ENCODE measurements around the gene NOTO.

- TF ChIP-seq, protein P1, sequence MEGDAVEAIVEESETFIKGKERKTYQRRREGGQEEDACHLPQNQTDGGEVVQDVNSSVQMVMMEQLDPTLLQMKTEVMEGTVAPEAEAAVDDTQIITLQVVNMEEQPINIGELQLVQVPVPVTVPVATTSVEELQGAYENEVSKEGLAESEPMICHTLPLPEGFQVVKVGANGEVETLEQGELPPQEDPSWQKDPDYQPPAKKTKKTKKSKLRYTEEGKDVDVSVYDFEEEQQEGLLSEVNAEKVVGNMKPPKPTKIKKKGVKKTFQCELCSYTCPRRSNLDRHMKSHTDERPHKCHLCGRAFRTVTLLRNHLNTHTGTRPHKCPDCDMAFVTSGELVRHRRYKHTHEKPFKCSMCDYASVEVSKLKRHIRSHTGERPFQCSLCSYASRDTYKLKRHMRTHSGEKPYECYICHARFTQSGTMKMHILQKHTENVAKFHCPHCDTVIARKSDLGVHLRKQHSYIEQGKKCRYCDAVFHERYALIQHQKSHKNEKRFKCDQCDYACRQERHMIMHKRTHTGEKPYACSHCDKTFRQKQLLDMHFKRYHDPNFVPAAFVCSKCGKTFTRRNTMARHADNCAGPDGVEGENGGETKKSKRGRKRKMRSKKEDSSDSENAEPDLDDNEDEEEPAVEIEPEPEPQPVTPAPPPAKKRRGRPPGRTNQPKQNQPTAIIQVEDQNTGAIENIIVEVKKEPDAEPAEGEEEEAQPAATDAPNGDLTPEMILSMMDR (IDR thresholded peaks at IDR 0.05; ENCODE audit: poor library complexity, severe bottlenecking) = no peak
- peak; percentile 67 for TF ChIP-seq POLR2AphosphoS5 (IDR thresholded peaks at IDR 0.05)
- TF ChIP-seq EZH2 (IDR thresholded peaks at IDR 0.05; ENCODE audit: borderline replicate concordance, insufficient read depth, low read length, poor library complexity, severe bottlenecking) = no peak
- TF ChIP-seq SMC3 (conservative IDR thresholded peaks at IDR 0.05; ENCODE audit: poor library complexity) = no peak
- TF ChIP-seq EP300 (conservative IDR thresholded peaks at IDR 0.05; ENCODE audit: poor library complexity, severe bottlenecking) = no peak
- TF ChIP-seq, protein P2, sequence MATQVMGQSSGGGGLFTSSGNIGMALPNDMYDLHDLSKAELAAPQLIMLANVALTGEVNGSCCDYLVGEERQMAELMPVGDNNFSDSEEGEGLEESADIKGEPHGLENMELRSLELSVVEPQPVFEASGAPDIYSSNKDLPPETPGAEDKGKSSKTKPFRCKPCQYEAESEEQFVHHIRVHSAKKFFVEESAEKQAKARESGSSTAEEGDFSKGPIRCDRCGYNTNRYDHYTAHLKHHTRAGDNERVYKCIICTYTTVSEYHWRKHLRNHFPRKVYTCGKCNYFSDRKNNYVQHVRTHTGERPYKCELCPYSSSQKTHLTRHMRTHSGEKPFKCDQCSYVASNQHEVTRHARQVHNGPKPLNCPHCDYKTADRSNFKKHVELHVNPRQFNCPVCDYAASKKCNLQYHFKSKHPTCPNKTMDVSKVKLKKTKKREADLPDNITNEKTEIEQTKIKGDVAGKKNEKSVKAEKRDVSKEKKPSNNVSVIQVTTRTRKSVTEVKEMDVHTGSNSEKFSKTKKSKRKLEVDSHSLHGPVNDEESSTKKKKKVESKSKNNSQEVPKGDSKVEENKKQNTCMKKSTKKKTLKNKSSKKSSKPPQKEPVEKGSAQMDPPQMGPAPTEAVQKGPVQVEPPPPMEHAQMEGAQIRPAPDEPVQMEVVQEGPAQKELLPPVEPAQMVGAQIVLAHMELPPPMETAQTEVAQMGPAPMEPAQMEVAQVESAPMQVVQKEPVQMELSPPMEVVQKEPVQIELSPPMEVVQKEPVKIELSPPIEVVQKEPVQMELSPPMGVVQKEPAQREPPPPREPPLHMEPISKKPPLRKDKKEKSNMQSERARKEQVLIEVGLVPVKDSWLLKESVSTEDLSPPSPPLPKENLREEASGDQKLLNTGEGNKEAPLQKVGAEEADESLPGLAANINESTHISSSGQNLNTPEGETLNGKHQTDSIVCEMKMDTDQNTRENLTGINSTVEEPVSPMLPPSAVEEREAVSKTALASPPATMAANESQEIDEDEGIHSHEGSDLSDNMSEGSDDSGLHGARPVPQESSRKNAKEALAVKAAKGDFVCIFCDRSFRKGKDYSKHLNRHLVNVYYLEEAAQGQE (IDR thresholded peaks at IDR 0.05; ENCODE audit: borderline replicate concordance) = no peak
- no peak for TF ChIP-seq TAF1 (IDR thresholded peaks at IDR 0.05; ENCODE audit: low read depth)
Observed at GRCh38 chr2:73233154-73233931, 31.0 kb downstream of the NOTO start, which contains the start of gene PRADC1.
